ENCODE results near the gene DENND6A. TPM values are rescaled to one million over a fixed set of nuclear protein-coding genes. Genes with fewer than 3 reads are reported as not detected.

DENND6A gene
- total and polyA plus RNA-seq, 2 of the 8 experiments (the other 6 are each of a cell fraction or from before 2014, with no cell fraction given), result 7.8 to 14.8 TPM

GRCh38 chr3:57691411-57692132 lies 1.3 kb downstream of the DENND6A start:
- Histone ChIP-seq H3K18ac (ENCODE audit: extremely low read depth, low read length) (no peak overlapping the region), H2BK15ac (ENCODE audit: low read length) (no peak overlapping the region), H3K27ac (ENCODE audit: low read depth, low read length) (no peak overlapping the region), H3K79me2 (ENCODE audit: control insufficient read depth in 1 of 2, insufficient read depth in 2 of 2, low read length in 2 of 2) (peaks cover 0 to 47% of the 10 kb centered on the region in 2 experiments; a peak in 2 of 4 replicates), H2BK5ac (ENCODE audit: low read depth, low read length) (no peak overlapping the region), H3K56ac (replicated peaks; ENCODE audit: insufficient read length, low read depth, low read length) (no peak overlapping the region), H4K91ac (replicated peaks; ENCODE audit: insufficient read length, low read length) (no peak overlapping the region), H3K4me2 (ENCODE audit: insufficient read depth in 1 of 2, low read depth in 2 of 2, low read length in 2 of 2) (peak overlapping the region; percentile 71 to 82), H2BK120ac (replicated peaks; ENCODE audit: low read depth, low read length) (no peak overlapping the region), H3K14ac (ENCODE audit: insufficient read length) (no peak overlapping the region), H3K4ac (replicated peaks; ENCODE audit: insufficient read length, low read depth, low read length) (no peak overlapping the region), H2AFZ (ENCODE audit: low read length) (no peak overlapping the region), H3K4me3 (ENCODE audit: extremely low read depth in 1 of 4, insufficient read depth in 2 of 4, low read depth in 3 of 4, low read length in 4 of 4) (peak overlapping the region; percentile 61 to 90 (median 78)), H4K8ac (ENCODE audit: extremely low read depth, insufficient read depth, low read length) (no peak overlapping the region), H4K20me1 (replicated peaks in 1 of 2; ENCODE audit: control insufficient read depth in 1 of 2, insufficient read depth in 2 of 2, low read length in 2 of 2) (peaks cover 0 to 2% of the 10 kb centered on the region in 2 experiments), H4K5ac (ENCODE audit: insufficient read length, low read depth, low read length) (no peak overlapping the region), H3K23me2 (ENCODE audit: low read depth, low read length) (no peaks in the 10 kb centered on the region; the same call in 1 of the 2 replicates), H2AK5ac (ENCODE audit: low read depth, low read length) (no peak overlapping the region), H3K27me3 (replicated peaks in 1 of 4; ENCODE audit: control insufficient read depth in 3 of 4, extremely low read depth in 1 of 4, insufficient read depth in 3 of 4, low read length in 3 of 4) (no peaks in the 10 kb centered on the region), H3K36me3 (ENCODE audit: control insufficient read depth in 2 of 4, insufficient read depth in 4 of 4, low read length in 3 of 4) (no peaks in the 10 kb centered on the region), H2BK20ac (ENCODE audit: low read length) (no peak overlapping the region), H3K4me1 (replicated peaks in 1 of 4; ENCODE audit: control insufficient read depth in 3 of 4, insufficient read depth in 4 of 4, low read length in 3 of 4) (peaks cover 0 to 5% (median under 1%) of the 10 kb centered on the region in 4 experiments; a peak in 4 of 7 replicates), H3K9me3 (ENCODE audit: insufficient read depth in 2 of 2, low read depth in 1 of 2, low read length in 1 of 2) (no peaks in the 10 kb centered on the region), H3K23ac (ENCODE audit: insufficient read length) (no peak overlapping the region), H3K9ac (replicated peaks in 1 of 4; ENCODE audit: extremely low read depth in 1 of 4, low read depth in 3 of 4, low read length in 3 of 4) (peak overlapping the region in 1 of 4 experiments; percentile 55; a peak in 2 of 7 replicates), H3K79me1 (ENCODE audit: low read depth, low read length) (no peaks in the 10 kb centered on the region), H2BK12ac (ENCODE audit: low read depth, low read length) (no peak overlapping the region)
- ChIA-PET CTCF (ENCODE audit: partially characterized antibody) (no interaction called here), POLR2A (ENCODE audit: partially characterized antibody) (interaction anchor here (1.9 to 2.2 kb wide), 3 partner anchors 14 to 73 kb away, joined by 6 to 8 read pairs (median 6); partner anchors contain the start of gene SLMAP)
- no peak for DNase-seq (ENCODE audit: low read depth in 1 of 2, low spot score in 2 of 2)
- TF ChIP-seq MAFK (IDR thresholded peaks at IDR 0.05; ENCODE audit: low read depth, low read length), result no peak
- TF ChIP-seq GTF2F1 (IDR thresholded peaks at IDR 0.05; ENCODE audit: borderline replicate concordance, low read depth, low read length), result no peak
- TF ChIP-seq NANOG (IDR thresholded peaks at IDR 0.05; ENCODE audit: insufficient read depth, low read depth, low read length, poor library complexity, severe bottlenecking), result no peak
- TF ChIP-seq USF2 (IDR thresholded peaks at IDR 0.05; ENCODE audit: low read length), result no peak
- TF ChIP-seq CHD1 (IDR thresholded peaks at IDR 0.05; ENCODE audit: low read depth, low read length), result no peak
- no peak for TF ChIP-seq CBX5 (IDR thresholded peaks at IDR 0.05; ENCODE audit: low read depth, low read length)
- FAIRE-seq, result no peak
- 41% methylated on average over 19 of the region's 19 CpGs; no CpG with 5 or more reads in 1 of the 2 experiments for WGBS, 2 experiments (ENCODE audit: extremely low coverage in 1 of 2, insufficient coverage in 1 of 2, insufficient read length in 1 of 2, insufficient replicate concordance in 2 of 2, low coverage in 1 of 2, low lambda C conversion rate in 2 of 2, missing lambda C conversion rate in 1 of 2)
